H1 (cell line): ENCODE measurements around the gene MAN2A1. TPM values are rescaled to one million over a fixed set of nuclear protein-coding genes. Genes with fewer than 3 reads are reported as not detected.

Experiments
- CTCF ChIA-PET: fragments of 300-600 bp; sonication (Branson Sonifier 250); formaldehyde crosslinking; loops from one replicate; lab custom pipeline; 2021; ENCODE audit not compliant: partially characterized antibody; lab: Charles Lee
- POLR2A ChIA-PET: fragments of 300-600 bp; sonication (Branson Sonifier 250); formaldehyde crosslinking; loops from one replicate; lab custom pipeline; 2021; ENCODE audit warnings: inconsistent platforms; ENCODE audit not compliant: partially characterized antibody; lab: Charles Lee
- DNase-seq, 2 experiments: peaks; one replicate each; pipeline versions ENCODE4 v3.0.0 to v3.0.0-alpha.2; 2010 to 2022; ENCODE audit warnings: low spot score in 2 of 2, low read depth in 1 of 2, mixed read lengths in 1 of 2
- FAIRE-seq: peaks from 2 replicates; lab custom pipeline; 2011; peaks lifted over from hg19 to GRCh38; lab: Jason Lieb, UNC
- H2AFZ ChIP-seq: 2 replicates; pipeline ENCODE4 v1.8.1; 2012; ENCODE audit warnings: low read length, inconsistent platforms
- H2AK5ac ChIP-seq: 2 replicates; pipeline ENCODE4 v1.6.1; 2013; ENCODE audit warnings: low read depth, low read length
- H2BK120ac ChIP-seq: replicated peaks from 2 replicates; pipeline ENCODE3; 2013; ENCODE audit warnings: low read depth, low read length, inconsistent platforms
- H2BK12ac ChIP-seq: 2 replicates; pipeline ENCODE4 v1.6.1; 2013; ENCODE audit warnings: low read depth, low read length
- H2BK15ac ChIP-seq: 2 replicates; pipeline ENCODE4 v1.6.1; 2013; ENCODE audit warnings: low read length
- H2BK20ac ChIP-seq: 2 replicates; pipeline ENCODE4 v1.6.1; 2013; ENCODE audit warnings: low read length
- H2BK5ac ChIP-seq: 2 replicates; pipeline ENCODE4 v1.6.1; 2013; ENCODE audit warnings: low read depth, low read length
- H3K14ac ChIP-seq: 2 replicates; pipeline ENCODE4 v1.6.1; 2013; ENCODE audit warnings: inconsistent platforms; ENCODE audit not compliant: insufficient read length
- H3K18ac ChIP-seq: 2 replicates; pipeline ENCODE4 v1.6.1; 2013; ENCODE audit warnings: low read length; ENCODE audit errors: extremely low read depth
- H3K23ac ChIP-seq: 2 replicates; pipeline ENCODE4 v1.6.1; 2013; ENCODE audit warnings: inconsistent platforms; ENCODE audit not compliant: insufficient read length
- H3K23me2 ChIP-seq: 2 replicates; pipeline ENCODE4 v1.6.1; 2013; ENCODE audit warnings: low read depth, low read length
- H3K27ac ChIP-seq: 2 replicates; pipeline ENCODE4 v1.6.1; 2011; ENCODE audit warnings: low read depth, low read length, inconsistent platforms
- H3K27me3 ChIP-seq, 4 experiments: replicated peaks in 1 of 4; 1 replicate in 1 of 4; 2 replicates in 3 of 4; pipeline versions ENCODE4 v1.6.1 to v1.8.1; 2011 to 2013; ENCODE audit warnings: low read length in 3 of 4, mild to moderate bottlenecking in 3 of 4, inconsistent platforms in 2 of 4, mixed read lengths in 2 of 4, moderate library complexity in 1 of 4; ENCODE audit not compliant: control insufficient read depth in 3 of 4, insufficient read depth in 3 of 4; ENCODE audit errors: extremely low read depth in 1 of 4
- H3K36me3 ChIP-seq, 4 experiments: 2 replicates each; pipeline versions ENCODE4 v1.6.1 to v1.8.1; 2011 to 2013; ENCODE audit warnings: mild to moderate bottlenecking in 4 of 4, low read length in 3 of 4, moderate library complexity in 2 of 4, control low read depth in 1 of 4, inconsistent platforms in 1 of 4; ENCODE audit not compliant: insufficient read depth in 4 of 4, control insufficient read depth in 2 of 4
- H3K4ac ChIP-seq: replicated peaks from 2 replicates; pipeline ENCODE3; 2013; ENCODE audit warnings: low read length, low read depth, mixed read lengths, inconsistent platforms; ENCODE audit not compliant: insufficient read length
- H3K4me1 ChIP-seq, 4 experiments: replicated peaks in 1 of 4; 1 replicate in 1 of 4; 2 replicates in 3 of 4; pipeline versions ENCODE4 v1.6.1 to v1.8.1; 2011 to 2013; ENCODE audit warnings: low read length in 3 of 4, inconsistent platforms in 2 of 4, mixed read lengths in 1 of 4; ENCODE audit not compliant: insufficient read depth in 4 of 4, control insufficient read depth in 3 of 4
- H3K4me2 ChIP-seq, 2 experiments: 2 replicates each; pipeline versions ENCODE4 v1.6.1 to v1.8.1; 2011 to 2013; ENCODE audit warnings: low read depth in 2 of 2, low read length in 2 of 2, control low read depth in 1 of 2, inconsistent platforms in 1 of 2, mild to moderate bottlenecking in 1 of 2; ENCODE audit not compliant: insufficient read depth in 1 of 2
- H3K4me3 ChIP-seq, 4 experiments: fragments of 200-600, 300-600 bp in 1 of 4; sonication (generic), shearing (Covaris generic), sonication (Bioruptor Twin) in 1 of 4; 2 replicates each; pipeline versions ENCODE4 v1.5.1 to v1.8.1; 2011 to 2016; ENCODE audit warnings: low read length in 4 of 4, low read depth in 3 of 4, control low read depth in 2 of 4, inconsistent platforms in 2 of 4, mild to moderate bottlenecking in 2 of 4, mixed read lengths in 1 of 4, moderate library complexity in 1 of 4; ENCODE audit not compliant: insufficient read depth in 2 of 4; ENCODE audit errors: extremely low read depth in 1 of 4
- H3K56ac ChIP-seq: replicated peaks from 2 replicates; pipeline ENCODE3; 2013; ENCODE audit warnings: low read depth, mild to moderate bottlenecking, mixed read lengths, low read length, inconsistent platforms; ENCODE audit not compliant: insufficient read length
- H3K79me1 ChIP-seq: 2 replicates; pipeline ENCODE4 v1.6.1; 2013; ENCODE audit warnings: low read depth, low read length, control low read depth
- H3K79me2 ChIP-seq, 2 experiments: 2 replicates each; pipeline versions ENCODE4 v1.6.1 to v1.8.1; 2012 to 2013; ENCODE audit warnings: low read length in 2 of 2, mild to moderate bottlenecking in 2 of 2, inconsistent platforms in 1 of 2; ENCODE audit not compliant: insufficient read depth in 2 of 2, control insufficient read depth in 1 of 2
- H3K9ac ChIP-seq, 4 experiments: replicated peaks in 1 of 4; 1 replicate in 1 of 4; 2 replicates in 3 of 4; pipeline versions ENCODE4 v1.6.1 to v1.8.1; 2011 to 2013; ENCODE audit warnings: low read depth in 3 of 4, low read length in 3 of 4, control low read depth in 2 of 4, mild to moderate bottlenecking in 2 of 4, moderate library complexity in 2 of 4, inconsistent platforms in 1 of 4; ENCODE audit errors: extremely low read depth in 1 of 4
- H3K9me3 ChIP-seq, 2 experiments: 2 replicates each; pipeline versions ENCODE4 v1.6.1 to v1.8.1; 2012 to 2013; ENCODE audit warnings: mild to moderate bottlenecking in 2 of 2, moderate library complexity in 2 of 2, control low read depth in 1 of 2, inconsistent platforms in 1 of 2, low read depth in 1 of 2, low read length in 1 of 2, mixed read lengths in 1 of 2; ENCODE audit not compliant: insufficient read depth in 2 of 2
- H4K20me1 ChIP-seq, 2 experiments: replicated peaks in 1 of 2; 2 replicates each; pipeline versions ENCODE3 to v1.8.1; 2011 to 2013; ENCODE audit warnings: inconsistent platforms in 2 of 2, low read length in 2 of 2, mild to moderate bottlenecking in 1 of 2; ENCODE audit not compliant: insufficient read depth in 2 of 2, control insufficient read depth in 1 of 2
- H4K5ac ChIP-seq: 2 replicates; pipeline ENCODE4 v1.6.1; 2013; ENCODE audit warnings: low read length, low read depth, mixed read lengths, inconsistent platforms; ENCODE audit not compliant: insufficient read length
- H4K8ac ChIP-seq: 2 replicates; pipeline ENCODE4 v1.8.0; 2013; ENCODE audit warnings: mild to moderate bottlenecking, moderate library complexity, low read length, inconsistent platforms; ENCODE audit not compliant: insufficient read depth; ENCODE audit errors: extremely low read depth
- H4K91ac ChIP-seq: replicated peaks from 2 replicates; pipeline ENCODE3; 2013; ENCODE audit warnings: low read length, mixed read lengths, inconsistent platforms; ENCODE audit not compliant: insufficient read length
- ATF2 ChIP-seq: IDR thresholded peaks from 2 replicates; pipeline ENCODE4 v1.6.1; 2012; ENCODE audit warnings: low read length, inconsistent platforms
- BRCA1 ChIP-seq: IDR thresholded peaks from 2 replicates; pipeline ENCODE4 v1.6.1; 2012; ENCODE audit warnings: low read depth, low read length, improper control_type of control experiment
- CEBPB ChIP-seq: IDR thresholded peaks from 2 replicates; pipeline ENCODE4 v1.6.1; 2012; ENCODE audit warnings: low read depth, low read length
- CREB1 ChIP-seq: IDR thresholded peaks from 2 replicates; pipeline ENCODE4 v1.6.1; 2012; ENCODE audit warnings: inconsistent platforms
- KDM4A ChIP-seq: IDR thresholded peaks from one replicate; pipeline ENCODE4 v1.7.1; 2012; ENCODE audit warnings: low read depth, mild to moderate bottlenecking, moderate library complexity, low read length, inconsistent platforms; ENCODE audit not compliant: severe bottlenecking
- KDM5A ChIP-seq: fragments of 200-600 bp; IDR thresholded peaks from 2 replicates; pipeline ENCODE4 v1.7.1; 2012; ENCODE audit warnings: mild to moderate bottlenecking, low read length, inconsistent platforms, mixed read lengths
- RBBP5 ChIP-seq: IDR thresholded peaks from 2 replicates; pipeline ENCODE4 v1.7.1; 2012; ENCODE audit warnings: low read depth, mild to moderate bottlenecking, inconsistent platforms, low read length, moderate library complexity, borderline replicate concordance
- WGBS, 2 experiments: shearing (Covaris generic) in 1 of 2; methylation state at CpG; one replicate each; pipeline versions ENCODE4 v1.1.6 to v1.1.7; 2013 to 2015; ENCODE audit warnings: low lambda C conversion rate in 2 of 2, mixed read lengths in 2 of 2, inconsistent platforms in 1 of 2, low coverage in 1 of 2, missing lambda C conversion rate in 1 of 2; ENCODE audit not compliant: insufficient replicate concordance in 2 of 2, insufficient coverage in 1 of 2, insufficient read length in 1 of 2; ENCODE audit errors: extremely low coverage in 1 of 2, missing lambda C conversion rate in 1 of 2; 5-methylcytosine and 5-hydroxymethylcytosine counted together
- polyA plus RNA-seq, 7 experiments: library from polyadenylated mRNA; depleted of rRNA in 3 of 7; stranded (reverse) in 5 of 7; unstranded in 2 of 7; fragments of >200 nt in 5 of 7; fragments of 200-250 nt in 2 of 7; gene quantifications; 1 replicate in 5 of 7; 2 replicates in 1 of 7; 4 replicates in 1 of 7; pipeline versions ENCODE4 v1.2.1 to v1.2.3, GENCODE V29; 2011 to 2013; ENCODE audit warnings: missing spikeins in 2 of 7, mixed read lengths in 2 of 7
- total RNA-seq: library from RNA; stranded (reverse); fragmentation: NEBNext Ultra II Directional; extraction: Animal tissue kit (Norgen Biotek cat#: 25700); gene quantifications from 2 replicates; pipeline ENCODE4 v1.2.1, GENCODE V29; 2021

Gene MAN2A1
- total and polyA plus RNA-seq, 2 of the 8 experiments (the other 6 are each of a cell fraction or from before 2014, with no cell fraction given): 29.1 to 102 TPM

GRCh38 chr5:109837231-109837861 is 147.6 kb downstream of the MAN2A1 start:
- H3K23me2 ChIP-seq: no peaks in the 10 kb centered on the region
- H3K23ac ChIP-seq: no peak overlapping the region
- H2AFZ ChIP-seq: no peak overlapping the region
- H4K20me1 ChIP-seq: no peaks in the 10 kb centered on the region
- H3K9ac ChIP-seq: no peak overlapping the region
- H3K4me2 ChIP-seq: peak overlapping the region; percentile 36 to 46
- peaks cover 0 to 18% (median 15%) of the 10 kb centered on the region in 4 experiments; a peak in 5 of 7 replicates for H3K4me1 ChIP-seq
- peak overlapping the region; percentile 65 for H4K5ac ChIP-seq
- H3K9me3 ChIP-seq: peaks cover 0 to 12% of the 10 kb centered on the region in 2 experiments; a peak in 1 of 4 replicates
- H2AK5ac ChIP-seq: no peak overlapping the region
- CTCF ChIA-PET: interaction anchor here (0.8 kb wide), 1 partner anchor 18 kb away, joined by 3 read pairs; no protein-coding TSS in a partner anchor
- no peak overlapping the region; the same call in 1 of the 2 replicates for H2BK12ac ChIP-seq
- H3K27me3 ChIP-seq: no peaks in the 10 kb centered on the region
- H3K27ac ChIP-seq: 0 out of 2 replicates have a peak overlapping the region, but pooled peaks have one; percentile 12
- H3K4me3 ChIP-seq: peak overlapping the region in 1 of 4 experiments; percentile 18; a peak in 1 of 8 replicates
- DNase-seq (no peak), FAIRE-seq (no peak)
- H2BK15ac ChIP-seq: no peak overlapping the region
- POLR2A ChIA-PET: interaction anchor here (1.6 kb wide), 1 partner anchor 9 kb away, joined by 3 read pairs; no protein-coding TSS in a partner anchor
- TF ChIP-seq ATF2: no peak
- no peak for TF ChIP-seq KDM4A
- no peak for TF ChIP-seq BRCA1
- peak; percentile 71; the same call in 1 of the 2 replicates for TF ChIP-seq CEBPB
- no peak for TF ChIP-seq RBBP5
- TF ChIP-seq CREB1: no peak
- no peak for TF ChIP-seq KDM5A
- no peak overlapping the region; the same call in 1 of the 2 replicates for H3K18ac ChIP-seq
- peaks cover 0 to 25% (median 12%) of the 10 kb centered on the region in 4 experiments; a peak in 3 of 8 replicates for H3K36me3 ChIP-seq
- H3K14ac ChIP-seq: no peak overlapping the region
- H3K79me2 ChIP-seq: no peaks in the 10 kb centered on the region
- no peak overlapping the region for H2BK5ac ChIP-seq
- 79% methylated on average over 6 of the region's 6 CpGs; no CpG with 5 or more reads in 1 of the 2 experiments for WGBS, 2 experiments
- H3K79me1 ChIP-seq: no peaks in the 10 kb centered on the region
- H4K91ac ChIP-seq: no peak overlapping the region
- H3K4ac ChIP-seq: no peak overlapping the region
- H2BK20ac ChIP-seq: no peak overlapping the region
- no peak overlapping the region for H3K56ac ChIP-seq
- H2BK120ac ChIP-seq: no peak overlapping the region
- H4K8ac ChIP-seq: no peak overlapping the region
